Activated CD4-positive, CD25-positive, alpha-beta regulatory T cell treated with anti-CD3 and anti-CD28 coated beads, Interleukin-2, amount 50 U/mL, for 16 hours (primary cell): Measurements from ENCODE around the gene UNC119B.

ENCODE experiments used
- DNase-seq: peaks from one replicate; pipeline ENCODE4 v3.0.0-alpha.2; 2020; ENCODE audit warnings: low read depth, low spot score

Gene UNC119B

DNA sequence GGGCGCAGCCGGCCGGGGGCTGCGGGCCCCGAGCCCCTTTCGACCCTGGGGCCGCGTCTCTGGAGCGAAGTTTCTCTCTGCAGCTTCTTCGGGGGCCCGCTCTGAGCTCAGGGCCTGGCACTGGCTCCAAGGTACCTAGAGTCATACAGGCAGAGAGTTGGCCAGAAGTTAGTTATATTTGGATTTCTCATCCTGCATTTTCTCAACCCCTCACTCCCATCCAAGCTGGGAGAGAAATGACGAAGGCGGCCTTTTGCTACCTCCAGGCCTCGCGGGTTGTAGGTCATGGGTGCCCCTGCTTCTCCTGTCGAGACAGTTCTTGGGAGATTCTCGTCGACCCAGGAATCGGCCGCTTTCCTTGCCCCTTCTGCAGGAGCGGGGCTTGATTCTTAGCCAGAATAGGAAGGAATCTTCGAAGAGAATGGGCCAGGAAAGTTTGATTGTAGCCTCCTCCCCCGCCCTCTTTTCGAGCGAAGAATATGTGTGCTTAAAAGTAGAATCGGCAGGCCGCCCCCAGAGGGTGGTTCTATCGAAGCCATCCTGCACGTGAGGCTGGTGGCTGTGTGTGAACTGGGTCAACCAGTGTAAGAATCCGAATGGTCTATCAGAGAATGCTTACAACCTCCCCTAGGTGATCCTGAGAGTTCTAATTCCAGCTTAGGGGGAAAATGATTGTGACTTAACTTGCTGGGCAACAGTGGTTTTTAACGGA lies 22.5 kb upstream of the UNC119B start:
- no peak for DNase-seq

DNA sequence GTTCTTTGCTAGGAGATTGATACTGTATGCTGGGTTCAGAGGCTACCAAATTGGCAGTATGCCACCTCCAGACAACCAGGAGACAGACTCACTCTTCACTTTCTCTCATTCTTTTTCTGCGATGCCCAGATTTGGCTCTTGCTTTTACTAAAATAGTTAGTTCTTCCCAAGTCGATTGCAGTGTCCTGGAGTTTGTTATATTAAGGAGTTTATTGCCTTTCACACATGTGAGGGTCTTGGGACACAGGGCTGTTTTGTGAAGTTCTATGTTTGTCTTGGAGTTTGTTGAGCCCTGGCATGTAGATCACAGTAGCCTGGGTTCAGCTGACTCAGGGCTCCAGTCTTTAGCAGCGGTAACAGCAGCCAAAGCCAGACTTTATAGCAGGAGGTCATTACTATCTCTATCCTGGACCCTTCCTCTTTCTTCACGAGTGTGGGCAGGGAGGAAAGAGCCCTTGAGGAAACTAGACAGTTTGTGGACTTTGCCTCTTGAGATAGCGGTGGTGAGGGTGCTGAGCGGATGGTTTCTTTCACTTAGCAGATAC lies 21.7 kb upstream of the UNC119B start:
- DNase-seq: no peak

DNA sequence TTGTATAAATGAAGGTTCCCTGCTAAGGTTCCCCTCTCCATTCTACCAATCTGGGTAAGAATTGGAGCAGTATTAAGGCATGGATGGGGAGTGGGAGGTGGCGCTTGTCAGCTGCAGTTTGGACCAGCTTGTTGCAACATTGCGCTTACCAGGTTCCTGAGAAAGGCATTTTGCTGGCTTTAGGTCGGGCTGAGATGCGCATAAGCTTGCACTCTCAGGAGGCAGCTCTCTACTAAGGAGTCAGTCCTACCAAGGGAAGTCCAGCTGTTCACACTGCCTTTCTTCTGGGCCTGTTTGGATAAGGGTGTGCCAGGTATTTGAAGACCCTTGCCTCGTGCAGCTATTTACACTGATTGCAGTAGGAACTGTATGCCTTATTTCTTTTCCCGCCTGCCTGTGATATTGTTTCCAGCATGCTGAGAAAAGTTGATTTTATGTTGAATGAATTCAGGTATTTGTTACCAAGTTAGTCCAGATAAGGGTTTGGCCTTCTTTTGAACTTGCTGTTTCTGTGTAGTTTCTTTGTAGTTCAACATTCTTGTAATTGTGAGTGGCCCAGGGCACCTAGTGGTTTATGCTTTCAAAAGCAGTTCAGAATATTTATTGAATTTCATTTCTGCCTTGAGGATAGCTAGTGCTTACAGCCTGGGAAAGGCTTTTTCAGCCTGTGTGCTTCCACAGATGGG lies 20.7 kb upstream of the UNC119B start:
- no peak for DNase-seq

DNA sequence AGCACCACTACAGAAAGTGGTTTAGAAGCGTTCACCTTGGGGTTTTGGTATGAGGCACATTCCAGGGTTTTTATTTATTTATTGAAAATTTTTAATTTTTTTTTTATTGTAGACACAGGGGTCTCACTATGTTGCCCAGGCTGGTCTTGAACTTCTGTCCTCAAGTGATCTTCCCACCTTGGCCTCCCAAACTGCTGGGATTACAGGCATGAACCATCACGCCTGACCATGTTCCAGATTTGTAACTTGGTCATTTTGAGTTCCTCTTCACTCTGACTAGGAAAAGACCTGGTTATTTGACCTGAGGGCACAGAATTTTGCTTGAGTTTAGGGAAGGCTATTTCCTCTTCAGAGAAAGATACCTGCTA lies 20.2 kb upstream of the UNC119B start:
- no peak for DNase-seq

DNA sequence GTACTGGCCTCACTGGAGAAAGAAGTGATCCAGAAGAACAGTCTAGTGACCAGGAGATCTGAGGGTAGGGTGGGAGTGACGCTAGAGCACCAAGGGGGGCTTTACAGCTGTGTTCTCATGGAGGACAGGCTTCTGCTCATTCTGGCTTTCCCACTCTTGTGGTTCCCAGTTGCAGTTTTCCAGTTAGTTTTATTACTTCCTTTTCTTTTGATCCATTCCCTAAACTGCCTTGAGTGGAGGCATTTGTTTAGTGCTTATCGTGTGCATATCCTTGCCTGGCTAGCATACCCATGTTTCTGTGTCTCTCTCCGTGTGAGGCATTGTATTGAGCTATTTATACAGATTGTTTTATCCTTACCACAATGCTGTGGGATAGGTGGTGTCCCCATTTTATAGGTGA lies 19.3 kb upstream of the UNC119B start:
- no peak for DNase-seq

DNA sequence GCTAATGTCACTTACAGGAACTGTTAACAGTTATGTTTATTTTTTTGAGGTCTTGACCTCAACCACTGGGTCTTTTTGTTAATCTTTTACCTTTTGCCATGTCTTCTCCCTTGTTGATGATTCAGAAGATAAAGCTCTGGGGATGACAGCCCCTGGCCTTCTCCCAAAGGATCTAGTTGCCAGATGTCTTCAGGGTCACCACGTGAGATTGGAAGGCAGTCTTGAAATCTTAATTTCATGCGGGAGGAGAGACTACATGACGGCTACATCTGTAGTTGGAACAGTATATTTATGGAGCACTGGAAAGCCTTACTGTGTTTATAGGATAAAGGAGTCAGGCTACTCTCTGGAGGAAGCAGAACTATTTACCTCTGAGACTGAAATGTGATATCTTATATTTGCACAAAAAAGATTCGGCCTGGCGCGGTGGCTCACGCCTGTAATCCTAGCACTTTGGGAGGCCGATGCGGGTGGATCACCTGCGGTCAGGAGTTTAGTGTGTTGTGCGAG lies 17.7 kb upstream of the UNC119B start:
- no peak for DNase-seq

DNA sequence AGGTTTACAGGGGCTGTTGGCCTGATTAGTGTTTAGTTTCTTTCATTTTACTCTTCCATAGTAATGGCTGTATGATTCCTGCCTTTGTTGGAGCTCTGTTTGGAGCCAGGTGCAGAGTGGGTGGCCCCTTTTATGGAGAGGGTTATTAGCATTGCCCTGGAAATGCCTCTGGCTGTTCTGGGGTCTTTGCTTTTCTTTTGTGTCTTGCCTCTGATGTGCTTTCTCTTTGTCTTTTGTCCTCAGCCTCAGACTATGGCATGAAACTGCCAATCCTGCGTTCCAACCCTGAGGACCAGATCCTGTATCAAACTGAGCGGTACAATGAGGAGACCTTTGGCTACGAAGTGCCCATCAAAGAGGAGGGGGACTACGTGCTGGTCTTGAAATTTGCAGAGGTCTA lies 16.4 kb upstream of the UNC119B start:
- DNase-seq: no peak

DNA sequence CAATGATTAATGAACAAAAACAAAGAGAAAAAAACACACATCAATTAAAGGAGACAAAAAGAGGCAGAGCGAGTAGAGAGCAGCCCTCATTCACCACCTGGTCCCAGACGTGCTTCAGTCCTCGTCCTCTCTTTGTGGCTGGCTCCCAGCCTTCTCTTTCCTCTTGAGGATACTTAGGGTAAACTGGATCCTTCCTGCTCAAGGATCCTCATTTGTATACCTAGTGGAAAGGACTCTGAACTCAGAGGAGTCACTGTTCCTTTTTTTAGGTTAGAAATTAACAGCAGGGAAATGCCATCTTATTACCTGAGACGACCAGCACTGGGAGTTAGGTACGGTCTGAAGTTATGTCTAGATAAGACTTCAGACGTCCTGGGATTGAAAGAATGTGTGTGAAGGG lies 13.6 kb upstream of the UNC119B start:
- DNase-seq: no peak

DNA sequence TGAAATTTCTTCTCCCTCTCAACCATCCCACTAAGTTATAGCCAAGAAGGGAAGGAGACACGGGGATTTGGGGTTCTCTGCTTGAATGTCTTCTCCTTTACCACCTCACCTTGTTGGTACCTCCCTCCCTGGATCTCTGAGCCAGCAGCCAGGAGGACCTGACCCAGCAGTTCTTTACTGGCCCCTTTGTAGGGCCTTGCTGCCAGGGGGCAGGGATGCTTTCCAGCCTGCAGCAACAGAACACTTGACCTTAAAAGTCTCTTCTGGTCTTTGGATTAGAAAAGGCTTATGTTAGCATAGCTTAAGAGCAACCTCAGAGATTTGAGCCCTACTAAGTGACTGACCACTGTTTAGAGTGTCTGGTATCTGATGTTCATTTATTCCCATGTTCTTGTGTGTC lies 12.9 kb upstream of the UNC119B start:
- DNase-seq: no peak

DNA sequence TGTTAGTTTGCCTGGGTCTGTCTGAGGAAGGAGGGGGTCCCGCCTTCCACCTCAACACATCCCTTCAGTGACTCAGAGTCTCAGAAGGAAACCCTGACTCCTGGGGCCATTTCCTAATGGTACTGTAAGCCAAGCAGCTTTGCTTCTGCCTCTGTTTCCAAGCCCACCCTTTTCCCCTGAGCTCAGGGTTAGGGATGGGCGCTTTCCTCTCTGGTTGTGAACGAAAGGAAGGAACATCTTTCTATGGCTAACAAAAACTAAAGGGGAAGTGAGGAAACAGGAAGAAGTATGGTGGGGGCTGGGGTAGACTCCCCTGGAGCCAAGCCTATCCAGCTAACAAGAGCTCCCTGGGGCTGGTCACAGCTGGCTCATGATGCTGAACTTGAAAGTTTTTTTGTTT lies 11.6 kb upstream of the UNC119B start:
- DNase-seq: no peak

DNA sequence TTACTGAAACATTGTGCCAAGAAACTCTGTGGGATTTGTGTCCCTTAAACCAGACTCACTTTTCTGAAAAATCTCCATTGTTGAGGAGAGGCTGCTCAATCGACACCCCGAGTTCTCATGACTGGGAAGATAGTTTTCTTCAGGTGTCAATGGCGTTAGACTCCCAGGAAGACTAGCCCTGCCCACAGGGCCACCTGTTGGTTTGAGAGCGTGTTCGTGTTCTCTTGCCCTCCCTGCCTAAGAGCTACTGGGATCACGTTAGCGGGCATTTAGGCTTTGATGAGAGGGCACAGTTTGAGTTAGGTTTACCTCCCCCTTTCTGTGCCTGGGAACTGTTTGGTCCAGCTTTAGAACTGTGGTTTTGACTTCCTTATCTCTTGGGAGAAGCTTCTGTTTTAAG lies 10.7 kb upstream of the UNC119B start:
- no peak for DNase-seq

DNA sequence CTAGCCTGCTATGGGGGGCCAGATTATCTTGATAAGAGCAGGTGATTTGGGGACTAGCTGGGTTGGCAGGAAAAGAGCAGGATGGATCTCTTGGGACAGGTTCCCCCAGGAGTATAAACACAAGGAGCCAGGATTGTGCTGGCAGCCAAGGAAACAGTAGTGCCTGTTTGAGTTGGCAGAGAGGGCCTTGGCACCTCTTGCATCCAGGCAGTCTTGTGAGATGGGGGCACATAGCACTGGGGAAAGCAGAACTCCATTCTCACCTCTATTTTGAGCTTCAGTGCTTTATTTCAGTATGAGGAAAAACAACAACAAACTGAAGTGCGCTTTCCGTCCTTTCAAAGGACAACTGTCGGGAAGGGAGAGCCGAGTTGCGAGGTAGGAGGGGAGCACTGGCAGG lies 9.4 kb upstream of the UNC119B start:
- DNase-seq: no peak

DNA sequence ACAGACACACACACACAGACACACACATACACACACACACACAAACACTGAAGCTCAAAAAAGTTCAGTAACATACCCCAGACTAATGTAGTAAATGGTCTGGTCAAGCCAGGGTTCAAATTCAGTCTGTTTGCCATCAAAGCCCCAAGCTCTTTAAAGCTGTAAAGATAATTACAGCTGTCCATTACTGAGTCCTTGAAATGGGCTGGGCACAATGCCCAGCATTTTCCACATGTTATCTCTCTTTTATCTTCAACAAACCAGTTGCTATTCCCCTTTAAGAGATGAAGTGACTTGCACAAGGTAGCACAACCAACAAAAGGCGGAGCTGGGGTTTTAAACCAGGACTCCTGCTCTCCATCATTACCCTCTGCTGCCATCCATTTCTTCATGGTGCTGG lies 7.6 kb upstream of the UNC119B start:
- DNase-seq: no peak

DNA sequence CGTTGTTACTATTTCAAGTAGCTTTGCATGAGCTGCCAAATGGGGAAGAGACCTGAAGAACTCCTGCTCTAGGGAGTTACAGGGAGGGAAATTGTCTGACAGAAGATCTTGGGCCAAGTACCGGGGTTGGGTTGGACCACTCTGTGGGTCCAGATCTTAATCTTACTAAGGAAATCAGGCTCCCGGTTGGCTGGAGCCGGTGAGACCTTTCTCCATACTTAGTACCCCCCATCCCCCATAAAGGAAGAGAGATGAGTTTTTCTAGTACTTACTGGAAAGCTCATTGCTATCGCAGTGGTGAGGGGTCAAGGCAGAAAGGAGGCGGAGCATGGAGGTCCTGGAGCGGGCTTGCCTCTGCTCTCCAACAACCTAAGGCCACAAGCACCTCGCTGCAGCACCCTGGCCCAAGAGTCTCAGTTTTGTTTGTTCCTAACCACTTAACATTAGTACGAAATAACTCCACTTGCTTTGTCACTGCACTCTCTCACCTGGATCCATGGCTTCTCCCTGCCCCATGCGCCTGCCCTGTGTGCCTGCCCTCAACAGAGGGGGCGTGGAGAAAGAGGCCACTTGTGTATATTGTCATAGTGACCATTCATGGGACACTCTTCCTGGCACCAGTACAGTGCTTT lies 6.8 kb upstream of the UNC119B start:
- no peak for DNase-seq

DNA sequence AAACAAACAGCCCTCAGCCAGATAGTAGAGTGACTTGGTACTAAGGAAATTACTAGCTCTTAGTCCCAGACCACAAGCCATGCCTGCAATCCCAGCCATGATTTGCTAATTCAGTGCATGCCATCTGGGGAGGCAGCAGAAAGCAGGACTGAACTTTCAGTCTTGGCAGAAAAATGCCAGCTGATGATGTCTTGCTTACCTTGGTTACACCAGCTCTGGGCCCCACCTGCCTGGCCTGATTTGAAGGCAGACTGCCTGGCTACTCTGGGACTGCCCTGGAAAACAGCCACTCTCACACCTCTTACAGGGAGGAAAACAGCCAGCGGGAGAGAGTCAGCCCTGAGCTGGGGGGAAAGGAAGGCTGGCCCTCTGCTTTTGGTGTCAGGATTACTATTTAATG lies 4.6 kb upstream of the UNC119B start:
- no peak for DNase-seq

DNA sequence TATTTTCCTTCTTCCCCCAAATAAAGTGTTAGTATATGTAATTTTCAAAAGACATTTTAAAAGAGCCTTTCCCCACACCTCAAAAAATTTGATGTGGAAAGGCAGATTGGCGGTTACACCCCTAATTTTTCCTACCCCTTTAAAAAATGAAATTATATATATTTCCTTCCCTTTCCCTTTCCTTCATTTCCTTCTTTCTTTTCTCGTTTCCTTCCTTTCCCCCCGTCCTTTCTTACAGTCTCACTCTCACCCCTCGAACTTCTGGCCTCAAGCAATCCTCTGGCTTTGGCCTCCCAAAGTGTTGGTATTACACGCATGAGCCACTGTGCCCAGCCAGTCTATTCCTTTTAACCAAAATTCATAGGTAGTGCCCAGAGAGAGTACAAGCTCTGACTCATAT lies 4.2 kb upstream of the UNC119B start:
- DNase-seq: no peak

DNA sequence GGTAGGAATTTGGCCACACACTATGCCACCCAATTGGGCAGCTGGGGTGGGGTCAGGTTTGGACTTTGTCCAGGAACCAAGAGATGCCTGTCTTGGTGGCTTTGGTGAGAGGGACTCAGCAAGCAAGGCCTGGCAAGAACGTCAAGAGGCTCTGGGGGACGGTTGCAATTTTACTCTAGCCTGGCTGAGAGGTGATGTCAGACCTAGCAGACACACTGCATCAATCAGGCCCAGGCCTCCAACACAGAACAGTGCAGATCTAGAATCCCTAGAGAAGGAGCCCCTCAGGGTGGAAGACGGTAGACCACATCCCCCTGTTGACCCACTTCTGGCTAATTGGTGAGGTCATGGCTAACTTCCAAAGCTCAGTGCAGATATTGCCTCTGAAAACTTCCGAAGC lies 1.6 kb upstream of the UNC119B start:
- no peak for DNase-seq

DNA sequence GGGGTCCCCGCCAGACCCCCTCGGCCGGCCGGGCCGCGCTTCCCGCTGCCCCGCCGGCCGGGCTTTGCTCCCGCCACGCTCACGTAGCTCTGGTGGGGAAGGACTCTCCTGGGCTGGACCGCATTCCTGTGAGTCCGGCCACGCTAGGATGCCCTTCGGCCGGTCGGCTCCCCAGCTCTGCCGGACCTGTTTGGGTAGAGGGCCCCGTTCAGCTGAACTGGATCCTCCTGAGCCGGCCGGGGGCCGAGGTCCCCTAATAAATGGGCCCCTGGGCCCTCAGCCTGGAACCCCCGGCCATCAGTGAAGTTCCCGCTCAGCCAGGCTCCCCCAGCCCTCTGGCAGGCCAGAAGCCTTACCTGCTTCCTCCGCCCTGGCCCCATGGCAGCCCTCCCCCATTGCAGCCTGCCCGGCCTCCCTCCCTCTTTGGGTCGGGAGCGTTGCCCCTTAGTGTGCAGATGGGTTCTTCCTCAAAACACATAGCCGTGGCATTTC lies 593 bp downstream of the UNC119B start:
- DNase-seq: no peak

DNA sequence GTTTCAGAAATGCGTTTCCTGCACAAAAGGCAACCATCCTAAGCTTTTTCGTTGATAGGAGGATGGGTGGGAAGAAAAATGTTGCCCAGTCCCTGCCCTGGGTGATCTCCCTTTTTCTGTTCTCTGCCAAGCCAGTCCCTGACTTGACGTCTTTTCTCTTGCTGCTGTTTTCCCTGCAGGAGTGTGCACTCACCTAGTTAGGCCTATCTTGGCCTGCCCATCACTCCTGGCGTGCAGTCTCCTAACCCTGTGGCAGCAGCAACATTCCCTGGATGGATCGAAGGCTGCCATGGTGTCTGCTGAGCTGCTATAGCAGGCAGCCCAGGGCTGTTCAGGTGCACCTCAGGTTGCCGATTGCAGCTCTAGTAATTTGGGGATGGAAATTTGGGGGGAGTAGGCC lies 1.2 kb downstream of the UNC119B start:
- DNase-seq: no peak

DNA sequence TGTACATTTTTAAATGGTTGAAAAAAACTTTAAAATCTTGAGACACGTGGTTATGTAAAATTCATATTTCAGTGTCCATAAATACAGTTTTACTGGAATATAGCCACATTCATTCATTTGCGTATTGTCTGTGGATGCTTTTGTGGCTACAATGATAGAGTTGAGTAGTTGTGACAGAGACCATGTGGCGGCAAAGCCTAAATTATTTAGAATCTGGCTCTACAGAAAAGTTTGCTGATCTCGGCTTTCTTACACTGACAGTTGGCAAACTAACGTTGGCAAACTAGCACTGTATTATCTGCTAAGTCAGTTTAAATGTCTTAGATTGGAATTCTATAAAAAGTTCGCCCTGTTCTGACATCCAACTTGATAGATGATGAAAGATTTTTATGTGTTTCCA lies 2.4 kb downstream of the UNC119B start:
- no peak for DNase-seq

DNA sequence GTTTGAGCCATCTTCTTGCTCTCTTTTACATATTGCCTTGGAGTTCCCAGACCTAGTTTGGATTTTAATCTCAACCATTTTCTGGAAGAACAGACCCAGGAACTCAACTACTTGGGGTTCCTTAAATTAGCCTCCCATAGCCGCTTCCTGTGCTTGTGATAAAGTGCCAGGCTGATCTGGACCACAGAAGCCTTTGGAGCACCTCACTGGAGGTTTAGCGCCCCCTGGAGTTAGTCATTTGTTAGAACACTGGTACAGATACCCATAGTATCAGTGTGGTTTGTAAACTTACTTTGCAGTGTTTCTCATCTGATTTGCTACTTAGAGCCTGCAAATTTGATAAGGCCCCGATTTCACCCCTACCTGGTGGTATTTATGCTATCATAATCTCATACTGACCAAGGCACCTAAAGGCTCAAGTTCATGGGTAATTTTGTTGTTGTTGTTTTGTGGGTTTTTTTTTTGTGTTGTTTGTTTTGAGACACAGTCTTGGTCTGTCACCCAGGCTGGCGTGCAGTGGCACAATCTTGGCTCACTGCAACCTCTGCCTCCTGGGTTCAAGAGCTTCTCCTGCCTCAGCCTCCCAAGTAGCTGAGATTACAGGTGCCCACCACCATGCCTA lies 3.7 kb downstream of the UNC119B start:
- peak; percentile 60 for DNase-seq

DNA sequence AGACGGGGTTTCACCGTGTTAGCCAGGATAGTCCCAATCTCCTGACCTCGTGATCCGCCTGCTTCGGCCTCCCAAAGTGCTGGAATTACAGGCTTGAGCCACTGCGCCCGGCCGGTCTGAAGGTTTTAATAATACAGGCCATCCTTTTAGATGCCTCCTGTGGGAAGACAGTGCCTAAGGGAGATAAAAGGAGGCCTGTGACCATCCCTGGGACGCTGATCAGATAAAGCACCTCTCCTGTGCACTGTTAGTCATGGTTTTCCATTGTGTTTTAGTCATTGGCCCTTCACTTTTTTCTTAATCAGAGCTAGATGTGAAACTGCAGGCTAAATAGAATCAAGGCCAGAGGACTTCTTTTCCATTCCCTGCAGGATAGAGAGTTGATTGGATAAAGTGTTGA lies 7.8 kb downstream of the UNC119B start:
- no peak for DNase-seq
